GM08714 (cell line): Measurements from ENCODE around the gene STMND1.
"Not testable (repeated sequence)": the region's sequence is repeated elsewhere in the genome, so short reads cannot be mapped to it uniquely, and the experiment has no call there.

Source experiments
- H3K4me3 ChIP-seq: fragments of 200-500 bp; sonication (Bioruptor generic); 2 replicates; pipeline ENCODE4 v1.5.1; 2014; ENCODE audit warnings: mild to moderate bottlenecking, low read length, inconsistent platforms
- ZNF274 ChIP-seq: IDR thresholded peaks from 2 replicates; pipeline ENCODE4 v1.6.1; 2012; ENCODE audit warnings: mild to moderate bottlenecking, low read depth, low read length

Gene STMND1

GRCh38 chr6:17101422-17102257, at the start of gene STMND1:
STMND1 (plus strand) TSS chr6:17102050; CDS start chr6:17102258, 208 bp downstream.
- peak within 1 kb of the TSS; percentile 26 for H3K4me3 ChIP-seq
- TF ChIP-seq ZNF274: no peak

GRCh38 chr6:17054647-17055046, 47.2 kb upstream of the STMND1 start:
- TF ChIP-seq ZNF274: no peak
- no peak overlapping the region for H3K4me3 ChIP-seq

GRCh38 chr6:17057322-17057721, 44.5 kb upstream of the STMND1 start:
- no peak overlapping the region for H3K4me3 ChIP-seq
- TF ChIP-seq ZNF274: no peak

GRCh38 chr6:17058550-17058949, 43.3 kb upstream of the STMND1 start:
- no peak overlapping the region for H3K4me3 ChIP-seq
- TF ChIP-seq ZNF274: no peak

- H3K4me3 ChIP-seq: no peak overlapping the region
- no peak for TF ChIP-seq ZNF274
These were observed 42.8 kb upstream of the STMND1 start for GRCh38 chr6:17059022-17059421.

GRCh38 chr6:17059850-17060249, 42.0 kb upstream of the STMND1 start:
- no peak for TF ChIP-seq ZNF274
- H3K4me3 ChIP-seq: no peak overlapping the region

GRCh38 chr6:17061097-17061496, 40.8 kb upstream of the STMND1 start:
- no peak overlapping the region for H3K4me3 ChIP-seq
- TF ChIP-seq ZNF274: no peak

- TF ChIP-seq ZNF274: no peak
- no peak overlapping the region for H3K4me3 ChIP-seq
These were observed 38.9 kb upstream of the STMND1 start for GRCh38 chr6:17062871-17063440.

- TF ChIP-seq ZNF274: no peak
- no peak overlapping the region for H3K4me3 ChIP-seq
These were observed 36.9 kb upstream of the STMND1 start for GRCh38 chr6:17064975-17065374.

- no peak overlapping the region for H3K4me3 ChIP-seq
- no peak for TF ChIP-seq ZNF274
These were observed 35.2 kb upstream of the STMND1 start for GRCh38 chr6:17066610-17067009.

- not testable (repeated sequence) for H3K4me3 ChIP-seq
These were observed 32.9 kb upstream of the STMND1 start for GRCh38 chr6:17068972-17069371.

GRCh38 chr6:17070400-17070799, 31.4 kb upstream of the STMND1 start:
- H3K4me3 ChIP-seq: not testable (repeated sequence)

- H3K4me3 ChIP-seq: not testable (repeated sequence)
These were observed 28.3 kb upstream of the STMND1 start for GRCh38 chr6:17073596-17073995.

- no peak for TF ChIP-seq ZNF274
- no peak overlapping the region for H3K4me3 ChIP-seq
These were observed 20.6 kb upstream of the STMND1 start for GRCh38 chr6:17081273-17081672.

GRCh38 chr6:17081860-17082508, 19.9 kb upstream of the STMND1 start:
- no peak for TF ChIP-seq ZNF274
- H3K4me3 ChIP-seq: no peak overlapping the region
